HepG2 (cell line): ENCODE measurements around the gene SOCS1. TPM values are rescaled to one million over a fixed set of nuclear protein-coding genes. Genes with fewer than 3 reads are reported as not detected.

Source experiments
- ASH2L ChIP-seq: fragments of 300-600, 200-600 bp; sonication (generic); IDR thresholded peaks from 2 replicates; pipeline ENCODE4 v1.7.0; 2017; ENCODE audit warnings: low read depth, mild to moderate bottlenecking, moderate library complexity, mixed read lengths, low read length; ENCODE audit not compliant: insufficient read length
- EED ChIP-seq: sonication (generic); formaldehyde crosslinking; IDR thresholded peaks from 2 replicates; pipeline ENCODE4 v1.5.0; 2020; ENCODE audit warnings: mild to moderate bottlenecking, missing genetic modification reagents
- FOSL2 ChIP-seq: sonication (generic); formaldehyde crosslinking; IDR thresholded peaks from 2 replicates; pipeline ENCODE4 v1.4.0; 2020; ENCODE audit warnings: missing genetic modification reagents
- GTF3A ChIP-seq: sonication (generic); formaldehyde crosslinking; conservative IDR thresholded peaks from 2 replicates; pipeline ENCODE4 v1.4.0; 2020; ENCODE audit warnings: mild to moderate bottlenecking, missing genetic modification reagents
- IKZF1 ChIP-seq: fragments of 450-650 bp; IDR thresholded peaks from 2 replicates; pipeline ENCODE4 v1.7.1; 2016
- JUNB ChIP-seq: sonication (generic); formaldehyde crosslinking; IDR thresholded peaks from 2 replicates; pipeline ENCODE4 v1.8.0; 2022; ENCODE audit warnings: missing genetic modification reagents, mild to moderate bottlenecking, borderline replicate concordance
- NR3C1 ChIP-seq: sonication (generic); formaldehyde crosslinking; IDR thresholded peaks from 2 replicates; pipeline ENCODE4 v1.4.0; 2020; ENCODE audit warnings: missing genetic modification reagents
- ONECUT2 ChIP-seq: sonication (generic); formaldehyde crosslinking; IDR thresholded peaks from 2 replicates; pipeline ENCODE4 v1.4.0; 2020; ENCODE audit warnings: missing genetic modification reagents
- ZBTB21 ChIP-seq: sonication (generic); formaldehyde crosslinking; IDR thresholded peaks from 2 replicates; pipeline ENCODE4 v1.4.0; 2020; ENCODE audit warnings: missing genetic modification reagents
- ZBTB7B ChIP-seq: sonication (generic); formaldehyde crosslinking; IDR thresholded peaks from 2 replicates; pipeline ENCODE4 v1.4.0; 2020; ENCODE audit warnings: missing genetic modification reagents
- ZBTB8A ChIP-seq: sonication (generic); formaldehyde crosslinking; IDR thresholded peaks from 2 replicates; pipeline ENCODE4 v1.4.0; 2020; ENCODE audit warnings: mild to moderate bottlenecking, low read depth, missing genetic modification reagents, borderline replicate concordance
- ZNF780A ChIP-seq: sonication (generic); formaldehyde crosslinking; IDR thresholded peaks from 2 replicates; pipeline ENCODE4 v1.8.0; 2022; ENCODE audit warnings: mild to moderate bottlenecking, missing genetic modification reagents, moderate library complexity
- ZSCAN31 ChIP-seq: sonication (generic); formaldehyde crosslinking; IDR thresholded peaks from 2 replicates; pipeline ENCODE4 v1.5.0; 2020; ENCODE audit warnings: low read depth, mild to moderate bottlenecking, missing genetic modification reagents
- polyA plus RNA-seq, 8 experiments: library from polyadenylated mRNA; depleted of rRNA in 3 of 8; stranded (reverse) in 7 of 8; unstranded in 1 of 8; fragments of >200 nt; fragmentation: Illumina TruSeq in 4 of 8; extraction: Trizol in 4 of 8; gene quantifications; 2 replicates each; pipeline versions ENCODE4 v1.2.1 to v1.2.3, GENCODE V29; 2011 to 2016; ENCODE audit warnings: low read depth in 4 of 8, missing spikeins in 1 of 8, mixed read lengths in 1 of 8; ENCODE audit not compliant: insufficient read depth in 1 of 8
- total RNA-seq, 5 experiments: library from RNA; depleted of rRNA; stranded (reverse); fragments of >200 nt; fragmentation: Illumina TruSeq; extraction: Trizol; gene quantifications; 2 replicates each; pipeline ENCODE4 v1.2.3, GENCODE V29; 2016; ENCODE audit warnings: low read depth in 1 of 5
- TF ChIP-seq, protein P1 (sequence below): sonication (generic); formaldehyde crosslinking; IDR thresholded peaks from 2 replicates; pipeline ENCODE4 v1.8.1; 2023; ENCODE audit warnings: mild to moderate bottlenecking, missing genetic modification reagents
- TF ChIP-seq, protein P2 (sequence below): sonication (generic); formaldehyde crosslinking; IDR thresholded peaks from 2 replicates; pipeline ENCODE4 v1.4.0; 2020; ENCODE audit warnings: missing genetic modification reagents
- TF ChIP-seq, protein P3 (sequence below): sonication (generic); formaldehyde crosslinking; conservative IDR thresholded peaks from 2 replicates; pipeline ENCODE4 v1.4.0; 2020; ENCODE audit warnings: missing genetic modification reagents
- TF ChIP-seq, protein P4 (sequence below): fragments of 450-650 bp; IDR thresholded peaks from 2 replicates; pipeline ENCODE4 v1.6.1; 2017
- TF ChIP-seq, protein P5 (sequence below): sonication (generic); formaldehyde crosslinking; IDR thresholded peaks from 2 replicates; pipeline ENCODE4 v1.5.1; 2020; ENCODE audit warnings: mild to moderate bottlenecking, missing genetic modification reagents, borderline replicate concordance
- TF ChIP-seq, protein P6 (sequence below): sonication (generic); formaldehyde crosslinking; IDR thresholded peaks from 2 replicates; pipeline ENCODE4 v1.5.0; 2020; ENCODE audit warnings: missing genetic modification reagents

SOCS1 gene
- total and polyA plus RNA-seq, 2 of the 13 experiments (the other 11 are each of a cell fraction or from before 2014, with no cell fraction given): 5.3 to 6.3 TPM

DNA sequence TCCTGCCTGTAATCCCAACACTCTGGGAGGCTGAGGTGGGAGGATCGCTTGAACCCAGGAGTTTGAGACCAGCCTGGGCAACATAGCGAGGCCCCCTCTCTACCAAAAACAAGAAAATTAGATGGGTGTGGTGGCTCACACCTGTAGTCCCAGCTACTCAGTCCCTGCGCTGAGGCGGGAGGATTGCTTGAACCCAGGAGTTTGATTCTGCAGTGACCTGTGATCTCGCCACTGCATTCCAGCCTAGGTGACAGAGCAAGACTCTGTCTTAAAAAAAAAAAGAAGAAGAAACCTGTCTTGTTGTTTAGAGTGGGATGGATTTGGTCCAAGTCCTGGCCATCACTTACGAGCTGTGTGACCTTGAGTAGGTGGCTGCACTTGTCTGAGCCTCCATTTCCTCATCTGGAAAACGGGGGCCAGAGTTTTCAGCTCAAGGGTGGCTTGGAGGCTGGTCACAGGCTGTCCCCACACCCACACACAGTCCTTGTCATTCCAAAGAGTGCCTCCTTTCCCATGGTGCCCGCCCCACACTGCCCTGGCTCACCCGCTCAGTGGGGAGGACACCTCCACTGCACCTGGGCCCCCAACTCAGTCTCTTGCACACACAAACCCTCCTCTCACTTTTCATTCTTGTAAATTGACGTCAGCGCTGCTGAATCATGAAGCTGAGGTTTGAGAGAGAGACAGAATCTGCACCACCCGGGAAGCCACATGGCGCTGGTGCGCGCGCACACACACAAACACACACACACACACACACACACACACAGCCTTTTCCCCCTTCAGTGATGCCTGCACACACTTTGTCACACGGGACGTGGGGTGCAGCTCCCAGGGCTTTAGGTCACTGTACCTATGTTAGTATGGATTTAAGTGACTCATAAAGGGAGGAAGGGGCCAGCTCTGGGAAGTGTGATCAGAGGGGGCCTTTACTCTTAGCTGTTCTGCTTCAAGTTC lies 4.2 kb downstream of the SOCS1 start (continued):
- no peak for TF ChIP-seq NR3C1
- no peak for TF ChIP-seq JUNB (CRISPR knock-in tag)
- TF ChIP-seq, protein P1, sequence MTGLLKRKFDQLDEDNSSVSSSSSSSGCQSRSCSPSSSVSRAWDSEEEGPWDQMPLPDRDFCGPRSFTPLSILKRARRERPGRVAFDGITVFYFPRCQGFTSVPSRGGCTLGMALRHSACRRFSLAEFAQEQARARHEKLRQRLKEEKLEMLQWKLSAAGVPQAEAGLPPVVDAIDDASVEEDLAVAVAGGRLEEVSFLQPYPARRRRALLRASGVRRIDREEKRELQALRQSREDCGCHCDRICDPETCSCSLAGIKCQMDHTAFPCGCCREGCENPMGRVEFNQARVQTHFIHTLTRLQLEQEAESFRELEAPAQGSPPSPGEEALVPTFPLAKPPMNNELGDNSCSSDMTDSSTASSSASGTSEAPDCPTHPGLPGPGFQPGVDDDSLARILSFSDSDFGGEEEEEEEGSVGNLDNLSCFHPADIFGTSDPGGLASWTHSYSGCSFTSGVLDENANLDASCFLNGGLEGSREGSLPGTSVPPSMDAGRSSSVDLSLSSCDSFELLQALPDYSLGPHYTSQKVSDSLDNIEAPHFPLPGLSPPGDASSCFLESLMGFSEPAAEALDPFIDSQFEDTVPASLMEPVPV (CRISPR knock-in tag): no peak
- no peak; the same call in 1 of the 2 replicates for TF ChIP-seq ZSCAN31 (CRISPR knock-in tag)
- no peak for TF ChIP-seq GTF3A (CRISPR knock-in tag)
- TF ChIP-seq, protein P2, sequence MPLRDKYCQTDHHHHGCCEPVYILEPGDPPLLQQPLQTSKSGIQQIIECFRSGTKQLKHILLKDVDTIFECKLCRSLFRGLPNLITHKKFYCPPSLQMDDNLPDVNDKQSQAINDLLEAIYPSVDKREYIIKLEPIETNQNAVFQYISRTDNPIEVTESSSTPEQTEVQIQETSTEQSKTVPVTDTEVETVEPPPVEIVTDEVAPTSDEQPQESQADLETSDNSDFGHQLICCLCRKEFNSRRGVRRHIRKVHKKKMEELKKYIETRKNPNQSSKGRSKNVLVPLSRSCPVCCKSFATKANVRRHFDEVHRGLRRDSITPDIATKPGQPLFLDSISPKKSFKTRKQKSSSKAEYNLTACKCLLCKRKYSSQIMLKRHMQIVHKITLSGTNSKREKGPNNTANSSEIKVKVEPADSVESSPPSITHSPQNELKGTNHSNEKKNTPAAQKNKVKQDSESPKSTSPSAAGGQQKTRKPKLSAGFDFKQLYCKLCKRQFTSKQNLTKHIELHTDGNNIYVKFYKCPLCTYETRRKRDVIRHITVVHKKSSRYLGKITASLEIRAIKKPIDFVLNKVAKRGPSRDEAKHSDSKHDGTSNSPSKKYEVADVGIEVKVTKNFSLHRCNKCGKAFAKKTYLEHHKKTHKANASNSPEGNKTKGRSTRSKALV (CRISPR knock-in tag): no peak
- no peak; the same call in 1 of the 2 replicates for TF ChIP-seq ZNF780A (CRISPR knock-in tag)
- TF ChIP-seq, protein P3, sequence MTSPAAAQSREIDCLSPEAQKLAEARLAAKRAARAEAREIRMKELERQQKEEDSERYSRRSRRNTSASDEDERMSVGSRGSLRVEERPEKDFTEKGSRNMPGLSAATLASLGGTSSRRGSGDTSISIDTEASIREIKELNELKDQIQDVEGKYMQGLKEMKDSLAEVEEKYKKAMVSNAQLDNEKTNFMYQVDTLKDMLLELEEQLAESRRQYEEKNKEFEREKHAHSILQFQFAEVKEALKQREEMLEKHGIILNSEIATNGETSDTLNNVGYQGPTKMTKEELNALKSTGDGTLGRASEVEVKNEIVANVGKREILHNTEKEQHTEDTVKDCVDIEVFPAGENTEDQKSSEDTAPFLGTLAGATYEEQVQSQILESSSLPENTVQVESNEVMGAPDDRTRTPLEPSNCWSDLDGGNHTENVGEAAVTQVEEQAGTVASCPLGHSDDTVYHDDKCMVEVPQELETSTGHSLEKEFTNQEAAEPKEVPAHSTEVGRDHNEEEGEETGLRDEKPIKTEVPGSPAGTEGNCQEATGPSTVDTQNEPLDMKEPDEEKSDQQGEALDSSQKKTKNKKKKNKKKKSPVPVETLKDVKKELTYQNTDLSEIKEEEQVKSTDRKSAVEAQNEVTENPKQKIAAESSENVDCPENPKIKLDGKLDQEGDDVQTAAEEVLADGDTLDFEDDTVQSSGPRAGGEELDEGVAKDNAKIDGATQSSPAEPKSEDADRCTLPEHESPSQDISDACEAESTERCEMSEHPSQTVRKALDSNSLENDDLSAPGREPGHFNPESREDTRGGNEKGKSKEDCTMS: no peak
- TF ChIP-seq ZBTB21 (CRISPR knock-in tag): no peak
- TF ChIP-seq, protein P4, sequence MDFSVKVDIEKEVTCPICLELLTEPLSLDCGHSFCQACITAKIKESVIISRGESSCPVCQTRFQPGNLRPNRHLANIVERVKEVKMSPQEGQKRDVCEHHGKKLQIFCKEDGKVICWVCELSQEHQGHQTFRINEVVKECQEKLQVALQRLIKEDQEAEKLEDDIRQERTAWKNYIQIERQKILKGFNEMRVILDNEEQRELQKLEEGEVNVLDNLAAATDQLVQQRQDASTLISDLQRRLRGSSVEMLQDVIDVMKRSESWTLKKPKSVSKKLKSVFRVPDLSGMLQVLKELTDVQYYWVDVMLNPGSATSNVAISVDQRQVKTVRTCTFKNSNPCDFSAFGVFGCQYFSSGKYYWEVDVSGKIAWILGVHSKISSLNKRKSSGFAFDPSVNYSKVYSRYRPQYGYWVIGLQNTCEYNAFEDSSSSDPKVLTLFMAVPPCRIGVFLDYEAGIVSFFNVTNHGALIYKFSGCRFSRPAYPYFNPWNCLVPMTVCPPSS: no peak
- no peak for TF ChIP-seq ASH2L
- TF ChIP-seq, protein P5, sequence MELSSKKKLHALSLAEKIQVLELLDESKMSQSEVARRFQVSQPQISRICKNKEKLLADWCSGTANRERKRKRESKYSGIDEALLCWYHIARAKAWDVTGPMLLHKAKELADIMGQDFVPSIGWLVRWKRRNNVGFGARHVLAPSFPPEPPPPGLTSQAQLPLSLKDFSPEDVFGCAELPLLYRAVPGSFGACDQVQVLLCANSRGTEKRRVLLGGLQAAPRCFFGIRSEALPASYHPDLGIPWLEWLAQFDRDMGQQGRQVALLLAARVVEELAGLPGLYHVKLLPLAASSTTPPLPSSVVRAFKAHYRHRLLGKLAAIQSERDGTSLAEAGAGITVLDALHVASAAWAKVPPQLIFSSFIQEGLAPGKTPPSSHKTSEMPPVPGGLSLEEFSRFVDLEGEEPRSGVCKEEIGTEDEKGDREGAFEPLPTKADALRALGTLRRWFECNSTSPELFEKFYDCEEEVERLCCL (CRISPR knock-in tag): 0 out of 2 replicates have a peak, but pooled peaks have one; percentile 37
- TF ChIP-seq ONECUT2 (CRISPR knock-in tag): no peak
- no peak for TF ChIP-seq IKZF1
- TF ChIP-seq FOSL2 (CRISPR knock-in tag): peak; percentile 31
- TF ChIP-seq EED: no peak
- TF ChIP-seq ZBTB7B (CRISPR knock-in tag): no peak
- TF ChIP-seq, protein P6, sequence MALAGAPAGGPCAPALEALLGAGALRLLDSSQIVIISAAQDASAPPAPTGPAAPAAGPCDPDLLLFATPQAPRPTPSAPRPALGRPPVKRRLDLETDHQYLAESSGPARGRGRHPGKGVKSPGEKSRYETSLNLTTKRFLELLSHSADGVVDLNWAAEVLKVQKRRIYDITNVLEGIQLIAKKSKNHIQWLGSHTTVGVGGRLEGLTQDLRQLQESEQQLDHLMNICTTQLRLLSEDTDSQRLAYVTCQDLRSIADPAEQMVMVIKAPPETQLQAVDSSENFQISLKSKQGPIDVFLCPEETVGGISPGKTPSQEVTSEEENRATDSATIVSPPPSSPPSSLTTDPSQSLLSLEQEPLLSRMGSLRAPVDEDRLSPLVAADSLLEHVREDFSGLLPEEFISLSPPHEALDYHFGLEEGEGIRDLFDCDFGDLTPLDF (CRISPR knock-in tag): no peak
- TF ChIP-seq ZBTB8A (CRISPR knock-in tag): no peak
